Measurements from ENCODE around the gene ACTN2.

DNA sequence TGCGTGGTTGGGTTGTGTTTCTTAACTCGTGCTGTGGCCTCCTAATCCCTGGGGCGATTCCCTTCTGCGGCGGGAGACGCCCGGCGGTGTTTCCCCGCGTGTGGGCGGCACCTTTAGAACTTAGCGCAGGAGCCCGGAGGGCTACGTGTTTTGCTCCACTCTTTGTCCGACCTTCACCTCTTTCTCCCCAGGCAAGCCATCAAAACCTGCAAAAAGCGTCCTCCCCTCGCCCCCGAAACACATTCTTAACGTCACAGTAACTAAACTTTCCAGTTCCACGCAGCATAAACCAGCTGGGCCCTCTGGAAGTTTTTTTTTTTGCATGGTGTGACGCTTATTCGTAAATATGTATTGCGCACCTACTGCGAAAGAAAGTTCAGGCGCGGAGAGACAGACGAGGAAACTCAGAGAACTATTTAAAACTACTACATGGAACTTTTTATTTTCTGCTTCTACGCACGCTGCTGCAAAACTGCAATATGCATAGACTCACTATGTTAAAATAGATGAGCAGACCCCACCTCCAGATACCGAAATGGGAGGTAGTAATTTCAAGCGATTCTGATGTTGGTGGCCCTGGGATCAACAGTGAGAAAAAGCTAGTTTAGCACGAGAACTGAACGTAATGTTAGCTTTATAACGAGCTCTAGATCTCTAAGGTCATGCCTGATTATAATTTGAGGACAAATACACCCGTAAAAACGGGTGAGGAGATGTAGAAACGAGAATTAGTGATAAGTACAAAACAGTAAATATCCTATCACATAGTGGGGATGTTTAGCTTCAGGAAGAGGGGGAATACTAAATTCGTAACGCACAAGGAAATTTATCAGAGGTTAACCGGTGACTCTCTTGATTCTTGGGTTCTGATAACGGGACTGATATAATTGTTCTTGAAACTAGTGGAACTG lies 109.7 kb downstream of the ACTN2 start:
- TF ChIP-seq ZFP3 (CRISPR knock-in tag; IDR thresholded peaks at IDR 0.05): no peak
- TF ChIP-seq ESRRG (CRISPR knock-in tag; IDR thresholded peaks at IDR 0.05): no peak
- no peak for TF ChIP-seq ARNTL (CRISPR knock-in tag; IDR thresholded peaks at IDR 0.05; ENCODE audit: borderline replicate concordance, low read depth)
- no peak for TF ChIP-seq RARB (CRISPR knock-in tag; IDR thresholded peaks at IDR 0.05)
- TF ChIP-seq, protein P1, sequence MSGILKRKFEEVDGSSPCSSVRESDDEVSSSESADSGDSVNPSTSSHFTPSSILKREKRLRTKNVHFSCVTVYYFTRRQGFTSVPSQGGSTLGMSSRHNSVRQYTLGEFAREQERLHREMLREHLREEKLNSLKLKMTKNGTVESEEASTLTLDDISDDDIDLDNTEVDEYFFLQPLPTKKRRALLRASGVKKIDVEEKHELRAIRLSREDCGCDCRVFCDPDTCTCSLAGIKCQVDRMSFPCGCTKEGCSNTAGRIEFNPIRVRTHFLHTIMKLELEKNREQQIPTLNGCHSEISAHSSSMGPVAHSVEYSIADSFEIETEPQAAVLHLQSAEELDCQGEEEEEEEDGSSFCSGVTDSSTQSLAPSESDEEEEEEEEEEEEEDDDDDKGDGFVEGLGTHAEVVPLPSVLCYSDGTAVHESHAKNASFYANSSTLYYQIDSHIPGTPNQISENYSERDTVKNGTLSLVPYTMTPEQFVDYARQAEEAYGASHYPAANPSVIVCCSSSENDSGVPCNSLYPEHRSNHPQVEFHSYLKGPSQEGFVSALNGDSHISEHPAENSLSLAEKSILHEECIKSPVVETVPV (CRISPR knock-in tag; IDR thresholded peaks at IDR 0.05): no peak
- no peak for TF ChIP-seq BACH2 (CRISPR knock-in tag; IDR thresholded peaks at IDR 0.05; ENCODE audit: borderline replicate concordance)
- TF ChIP-seq, protein P2, sequence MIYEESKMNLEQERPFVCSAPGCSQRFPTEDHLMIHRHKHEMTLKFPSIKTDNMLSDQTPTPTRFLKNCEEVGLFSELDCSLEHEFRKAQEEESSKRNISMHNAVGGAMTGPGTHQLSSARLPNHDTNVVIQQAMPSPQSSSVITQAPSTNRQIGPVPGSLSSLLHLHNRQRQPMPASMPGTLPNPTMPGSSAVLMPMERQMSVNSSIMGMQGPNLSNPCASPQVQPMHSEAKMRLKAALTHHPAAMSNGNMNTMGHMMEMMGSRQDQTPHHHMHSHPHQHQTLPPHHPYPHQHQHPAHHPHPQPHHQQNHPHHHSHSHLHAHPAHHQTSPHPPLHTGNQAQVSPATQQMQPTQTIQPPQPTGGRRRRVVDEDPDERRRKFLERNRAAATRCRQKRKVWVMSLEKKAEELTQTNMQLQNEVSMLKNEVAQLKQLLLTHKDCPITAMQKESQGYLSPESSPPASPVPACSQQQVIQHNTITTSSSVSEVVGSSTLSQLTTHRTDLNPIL (CRISPR knock-in tag; IDR thresholded peaks at IDR 0.05; ENCODE audit: low read depth): no peak
- no peak for TF ChIP-seq TCF4 (CRISPR knock-in tag; IDR thresholded peaks at IDR 0.05; ENCODE audit: borderline replicate concordance)
- TF ChIP-seq, protein P3, sequence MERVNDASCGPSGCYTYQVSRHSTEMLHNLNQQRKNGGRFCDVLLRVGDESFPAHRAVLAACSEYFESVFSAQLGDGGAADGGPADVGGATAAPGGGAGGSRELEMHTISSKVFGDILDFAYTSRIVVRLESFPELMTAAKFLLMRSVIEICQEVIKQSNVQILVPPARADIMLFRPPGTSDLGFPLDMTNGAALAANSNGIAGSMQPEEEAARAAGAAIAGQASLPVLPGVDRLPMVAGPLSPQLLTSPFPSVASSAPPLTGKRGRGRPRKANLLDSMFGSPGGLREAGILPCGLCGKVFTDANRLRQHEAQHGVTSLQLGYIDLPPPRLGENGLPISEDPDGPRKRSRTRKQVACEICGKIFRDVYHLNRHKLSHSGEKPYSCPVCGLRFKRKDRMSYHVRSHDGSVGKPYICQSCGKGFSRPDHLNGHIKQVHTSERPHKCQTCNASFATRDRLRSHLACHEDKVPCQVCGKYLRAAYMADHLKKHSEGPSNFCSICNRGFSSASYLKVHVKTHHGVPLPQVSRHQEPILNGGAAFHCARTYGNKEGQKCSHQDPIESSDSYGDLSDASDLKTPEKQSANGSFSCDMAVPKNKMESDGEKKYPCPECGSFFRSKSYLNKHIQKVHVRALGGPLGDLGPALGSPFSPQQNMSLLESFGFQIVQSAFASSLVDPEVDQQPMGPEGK (CRISPR knock-in tag; IDR thresholded peaks at IDR 0.05; ENCODE audit: borderline replicate concordance): no peak
- no peak for TF ChIP-seq CSDC2 (CRISPR knock-in tag; IDR thresholded peaks at IDR 0.05)
- TF ChIP-seq ZC3H10 (CRISPR knock-in tag; IDR thresholded peaks at IDR 0.05): no peak
